ENCODE results near the gene WWP2.
"Not testable (repeated sequence)": the region's sequence is repeated elsewhere in the genome, so short reads cannot be mapped to it uniquely, and the experiment has no call there.

DNA sequence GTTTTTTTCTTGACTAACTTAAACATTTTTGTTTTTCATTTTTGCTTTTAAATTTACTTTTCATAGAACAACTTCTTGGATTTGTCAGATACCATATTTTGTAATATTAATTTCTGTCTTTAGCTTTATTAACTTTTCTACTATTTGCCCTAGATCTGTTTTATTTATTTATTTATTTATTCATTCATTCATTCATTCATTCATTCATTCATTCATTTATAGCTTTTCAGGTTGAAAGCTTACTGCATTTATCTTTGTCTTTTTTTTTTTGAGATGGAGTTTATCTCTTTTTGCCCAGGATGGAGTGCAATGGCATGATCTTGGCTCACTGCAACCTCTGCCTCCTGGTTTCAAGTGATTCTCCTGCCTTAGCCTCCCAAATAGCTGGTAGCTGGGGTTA is 44.6 kb downstream of the WWP2 start:
- TF ChIP-seq, protein P1, sequence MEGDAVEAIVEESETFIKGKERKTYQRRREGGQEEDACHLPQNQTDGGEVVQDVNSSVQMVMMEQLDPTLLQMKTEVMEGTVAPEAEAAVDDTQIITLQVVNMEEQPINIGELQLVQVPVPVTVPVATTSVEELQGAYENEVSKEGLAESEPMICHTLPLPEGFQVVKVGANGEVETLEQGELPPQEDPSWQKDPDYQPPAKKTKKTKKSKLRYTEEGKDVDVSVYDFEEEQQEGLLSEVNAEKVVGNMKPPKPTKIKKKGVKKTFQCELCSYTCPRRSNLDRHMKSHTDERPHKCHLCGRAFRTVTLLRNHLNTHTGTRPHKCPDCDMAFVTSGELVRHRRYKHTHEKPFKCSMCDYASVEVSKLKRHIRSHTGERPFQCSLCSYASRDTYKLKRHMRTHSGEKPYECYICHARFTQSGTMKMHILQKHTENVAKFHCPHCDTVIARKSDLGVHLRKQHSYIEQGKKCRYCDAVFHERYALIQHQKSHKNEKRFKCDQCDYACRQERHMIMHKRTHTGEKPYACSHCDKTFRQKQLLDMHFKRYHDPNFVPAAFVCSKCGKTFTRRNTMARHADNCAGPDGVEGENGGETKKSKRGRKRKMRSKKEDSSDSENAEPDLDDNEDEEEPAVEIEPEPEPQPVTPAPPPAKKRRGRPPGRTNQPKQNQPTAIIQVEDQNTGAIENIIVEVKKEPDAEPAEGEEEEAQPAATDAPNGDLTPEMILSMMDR (conservative IDR thresholded peaks at IDR 0.05; ENCODE audit: low read length), result not testable (repeated sequence)
- TF ChIP-seq EZH2phosphoT487 (IDR thresholded peaks at IDR 0.05; ENCODE audit: borderline replicate concordance), result not testable (repeated sequence)
